GM13976 (cell line): Measurements from ENCODE around the gene CRLF1.

Experiments used
- DNase-seq: peaks from one replicate; pipeline ENCODE4 v3.0.0; 2012; ENCODE audit warnings: low spot score
- CTCF ChIP-seq: IDR thresholded peaks from 2 replicates; pipeline ENCODE4 v1.5.1; 2012; ENCODE audit warnings: borderline replicate concordance, mild to moderate bottlenecking; ENCODE audit not compliant: insufficient read depth; ENCODE audit errors: extremely low read depth, missing control alignments, control extremely low read depth
- in situ Hi-C: fragments of 300-500 bp; cut with MboI; formaldehyde crosslinking; loops from one replicate; pipeline ENCODE4 v1.12.0; 2022; ENCODE audit warnings: low sequenced_read_pairs, mixed read lengths, inconsistent platforms; ENCODE audit not compliant: unreplicated experiment

Gene CRLF1

GRCh38 chr19:18574691-18575291 is 31.8 kb downstream of the CRLF1 start:
- no peak for TF ChIP-seq CTCF
- no peak for DNase-seq
- in situ Hi-C loops, result no loop called here

GRCh38 chr19:18571564-18572344 is 34.8 kb downstream of the CRLF1 start, which contains the start of gene UBA52:
Gene UBA52, plus strand, starts transcription at chr19:18571857. Its CDS starts 1,444 bp downstream, at chr19:18573301.
- TF ChIP-seq CTCF, result no peak
- in situ Hi-C loops, result no loop called here
- DNase-seq, result peak; percentile 96

DNA sequence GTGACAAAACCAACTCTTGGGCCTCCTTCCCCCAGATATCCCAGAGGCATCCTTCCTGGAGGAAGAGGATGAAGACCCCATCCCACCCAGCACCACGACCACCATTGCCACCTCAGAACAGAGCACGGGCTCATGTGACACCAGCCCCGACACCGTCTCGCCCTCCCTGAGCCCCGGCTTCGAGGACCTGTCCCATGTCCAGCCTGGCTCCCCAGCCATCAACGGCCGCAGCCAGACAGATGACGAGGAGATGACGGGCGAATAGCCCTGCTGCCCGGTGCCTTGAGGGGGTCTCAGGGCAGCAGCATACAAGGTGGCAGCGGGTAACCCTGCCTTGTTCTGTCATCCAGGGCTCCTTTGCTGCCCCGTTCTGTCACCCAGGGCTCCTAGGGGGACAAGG is 38.2 kb downstream of the CRLF1 start:
- DNase-seq, result no peak
- TF ChIP-seq CTCF, result no peak
- in situ Hi-C loops, result no loop called here

- DNase-seq, result no peak
- TF ChIP-seq CTCF, result no peak
- in situ Hi-C loops, result no loop called here
Measured at GRCh38 chr19:18566953-18567352, 39.6 kb downstream of the CRLF1 start.

DNA sequence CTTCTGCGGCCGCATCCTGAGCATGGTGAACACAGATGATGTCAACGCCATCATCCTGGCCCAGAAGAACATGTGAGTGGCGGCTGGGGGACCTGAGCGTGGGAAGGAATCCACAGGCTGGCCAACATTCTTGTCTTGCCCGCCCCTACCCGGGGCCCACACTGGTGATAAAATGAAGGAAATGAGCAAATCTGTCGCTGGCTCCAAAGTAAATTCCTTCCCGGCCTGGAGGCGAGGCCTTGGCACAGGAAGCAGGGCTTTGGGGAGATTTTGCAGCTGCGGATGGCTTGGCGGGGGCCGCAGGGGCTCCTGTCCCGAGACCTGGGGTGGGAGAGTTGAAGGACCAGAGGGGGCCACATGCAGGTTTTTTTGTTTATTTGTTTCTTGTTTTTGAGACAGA is 44.5 kb downstream of the CRLF1 start:
- TF ChIP-seq CTCF, result no peak
- in situ Hi-C loops, result no loop called here
- DNase-seq, result no peak

DNA sequence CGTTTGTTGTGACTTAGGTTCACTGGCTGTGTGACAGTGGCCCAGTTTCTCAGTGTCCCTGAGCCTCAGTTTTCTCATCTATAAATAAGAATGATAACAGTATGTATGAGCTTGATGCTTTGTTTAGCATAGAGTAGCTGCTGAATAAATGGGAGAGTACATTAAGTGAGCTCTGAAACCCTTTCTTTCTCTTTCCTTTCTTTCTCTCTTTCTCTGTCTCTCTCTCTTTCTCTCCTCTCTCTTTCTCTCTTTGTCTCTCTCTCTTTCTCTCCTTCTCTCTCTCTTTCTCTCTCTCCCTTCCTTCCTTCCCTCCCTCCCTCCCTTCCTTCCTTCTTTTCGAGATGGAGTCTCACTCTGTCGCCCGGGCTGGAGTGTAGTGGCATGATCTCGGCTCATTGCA is 46.9 kb downstream of the CRLF1 start:
- no peak for TF ChIP-seq CTCF
- DNase-seq, result no peak
- in situ Hi-C loops, result no loop called here
